ENCODE data around the gene PSMA8.

Gene PSMA8

DNA sequence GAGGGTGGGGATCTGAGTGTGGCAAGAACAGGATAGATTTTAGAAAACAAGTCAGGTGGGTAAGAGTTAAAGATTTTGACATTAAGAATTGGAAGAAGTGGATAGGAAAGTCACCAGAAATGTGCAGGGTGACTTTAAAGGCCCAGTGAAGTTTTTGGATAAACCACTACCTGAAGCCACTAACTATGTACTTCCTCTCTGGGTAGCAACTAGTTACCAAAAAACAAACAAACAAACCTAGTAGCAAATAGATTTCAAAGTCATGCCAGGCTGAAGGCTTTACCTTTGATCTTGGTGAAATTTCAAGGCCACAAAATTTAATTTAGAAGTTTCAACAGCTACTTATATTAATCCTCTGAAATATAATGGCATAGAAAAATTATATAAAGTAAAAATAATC, 42.5 kb downstream of the PSMA8 start:
- Histone ChIP-seq H3K4me1 (ENCODE audit: control insufficient read depth, insufficient read depth, low read depth, low read length) (no peaks in the 10 kb centered on the region), H3K4ac (ENCODE audit: low read depth in 1 of 2, low read length in 2 of 2) (no peak overlapping the region), H3K4me3 (ENCODE audit: insufficient read depth in 1 of 2, low read depth in 1 of 2, low read length in 2 of 2) (no peak overlapping the region), H3K14ac (ENCODE audit: low read length in 2 of 2) (no peak overlapping the region), H2AFZ (ENCODE audit: low read depth, low read length) (no peak overlapping the region), H3K79me1 (replicated peaks; ENCODE audit: low read length, poor library complexity, severe bottlenecking) (no peaks in the 10 kb centered on the region), H3K27me3 (ENCODE audit: control insufficient read depth in 1 of 2, insufficient read depth in 1 of 2, low read length in 2 of 2) (no peaks in the 10 kb centered on the region), H4K8ac (ENCODE audit: low read length) (no peak overlapping the region), H3K4me2 (ENCODE audit: low read length, poor library complexity, severe bottlenecking) (no peak overlapping the region), H2BK12ac (ENCODE audit: low read length in 2 of 2) (no peak overlapping the region), H3K9ac (ENCODE audit: low read length) (no peak overlapping the region), H3K36me3 (ENCODE audit: control insufficient read depth in 1 of 2, insufficient read depth in 2 of 2, low read depth in 1 of 2, low read length in 2 of 2) (no peaks in the 10 kb centered on the region), H2BK120ac (ENCODE audit: low read depth, low read length) (no peak overlapping the region), H3K9me3 (ENCODE audit: control insufficient read depth, low read length) (no peaks in the 10 kb centered on the region), H4K91ac (ENCODE audit: low read length) (no peak overlapping the region), H3K27ac (ENCODE audit: low read length, poor library complexity, severe bottlenecking) (no peak overlapping the region), H2BK15ac (ENCODE audit: low read depth, poor library complexity, severe bottlenecking) (no peak overlapping the region), H2BK5ac (ENCODE audit: low read depth, low read length, poor library complexity, severe bottlenecking) (no peak overlapping the region), H2AK5ac (ENCODE audit: low read length, severe bottlenecking) (no peak overlapping the region), H3K23ac (ENCODE audit: low read length in 2 of 2) (no peak overlapping the region), H3K18ac (ENCODE audit: low read depth in 1 of 2, low read length in 2 of 2) (no peak overlapping the region)
- no peak for DNase-seq

DNA sequence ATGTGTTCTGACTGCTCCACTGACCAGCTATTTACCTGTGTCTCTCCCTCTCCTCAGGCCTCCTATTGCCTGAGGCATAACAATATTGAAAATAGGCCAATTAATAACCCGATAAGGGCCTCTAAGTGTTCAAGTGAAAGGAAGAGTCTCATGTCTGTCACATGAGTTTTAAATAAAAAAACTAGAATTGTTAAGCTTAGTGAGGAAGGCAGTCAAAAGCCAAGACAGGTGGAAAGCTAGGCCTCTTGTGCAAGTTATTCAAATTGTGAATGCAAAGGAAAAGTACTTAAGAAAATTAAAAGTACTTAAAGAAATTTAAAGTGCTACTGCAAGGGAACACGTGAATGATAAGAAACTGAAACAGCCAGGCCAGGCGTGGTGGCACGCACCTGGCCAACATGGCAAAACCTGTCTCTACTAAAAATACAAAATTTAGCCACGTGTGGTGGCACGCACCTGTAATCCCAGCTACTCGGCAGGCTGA, 47.7 kb downstream of the PSMA8 start:
- Histone ChIP-seq H3K4ac (ENCODE audit: low read depth in 1 of 2, low read length in 2 of 2) (no peak overlapping the region), H3K9me3 (ENCODE audit: control insufficient read depth, low read length) (no peaks in the 10 kb centered on the region), H3K27me3 (ENCODE audit: control insufficient read depth in 1 of 2, insufficient read depth in 1 of 2, low read length in 2 of 2) (no peaks in the 10 kb centered on the region), H4K8ac (ENCODE audit: low read length) (no peak overlapping the region), H2AK5ac (ENCODE audit: low read length, severe bottlenecking) (no peak overlapping the region), H3K79me1 (replicated peaks; ENCODE audit: low read length, poor library complexity, severe bottlenecking) (no peaks in the 10 kb centered on the region), H2BK5ac (ENCODE audit: low read depth, low read length, poor library complexity, severe bottlenecking) (no peak overlapping the region), H3K4me2 (ENCODE audit: low read length, poor library complexity, severe bottlenecking) (no peak overlapping the region), H2BK15ac (ENCODE audit: low read depth, poor library complexity, severe bottlenecking) (no peak overlapping the region), H3K4me3 (ENCODE audit: insufficient read depth in 1 of 2, low read depth in 1 of 2, low read length in 2 of 2) (no peak overlapping the region), H4K91ac (ENCODE audit: low read length) (no peak overlapping the region), H3K36me3 (ENCODE audit: control insufficient read depth in 1 of 2, insufficient read depth in 2 of 2, low read depth in 1 of 2, low read length in 2 of 2) (no peaks in the 10 kb centered on the region), H2AFZ (ENCODE audit: low read depth, low read length) (no peak overlapping the region), H2BK120ac (ENCODE audit: low read depth, low read length) (no peak overlapping the region), H3K9ac (ENCODE audit: low read length) (no peak overlapping the region), H3K4me1 (ENCODE audit: control insufficient read depth, insufficient read depth, low read depth, low read length) (no peaks in the 10 kb centered on the region), H2BK12ac (ENCODE audit: low read length in 2 of 2) (no peak overlapping the region), H3K14ac (ENCODE audit: low read length in 2 of 2) (no peak overlapping the region), H3K27ac (ENCODE audit: low read length, poor library complexity, severe bottlenecking) (no peak overlapping the region), H3K23ac (ENCODE audit: low read length in 2 of 2) (no peak overlapping the region), H3K18ac (ENCODE audit: low read depth in 1 of 2, low read length in 2 of 2) (no peak overlapping the region)
- DNase-seq: no peak
- WGBS: 91% methylated on average over 7 of the region's 7 CpGs

GRCh38 chr18:26183395-26184112, 49.9 kb downstream of the PSMA8 start:
- no peak overlapping the region for H2AK5ac ChIP-seq (ENCODE audit: low read length, severe bottlenecking)
- H4K8ac ChIP-seq (ENCODE audit: low read length): no peak overlapping the region
- H2BK120ac ChIP-seq (ENCODE audit: low read depth, low read length): no peak overlapping the region

DNA sequence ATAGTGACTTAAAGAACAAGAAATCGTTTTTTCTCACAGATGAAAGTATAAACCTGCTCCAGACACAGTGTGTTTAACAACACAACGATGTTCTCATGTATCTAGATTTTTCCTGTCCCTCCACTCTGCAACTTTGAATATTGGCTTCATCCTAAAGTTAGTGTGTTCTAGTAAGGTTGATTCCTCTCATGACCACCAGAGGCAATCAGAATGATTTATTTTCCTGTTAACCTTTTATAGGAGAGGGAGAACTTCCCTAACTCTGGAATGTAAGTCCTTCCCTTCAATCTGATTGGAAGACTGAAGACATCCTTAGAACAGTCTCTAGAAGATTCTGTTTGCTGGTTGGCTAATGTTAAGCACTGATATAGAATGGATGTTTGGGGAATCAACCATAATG, 51.6 kb downstream of the PSMA8 start:
- Histone ChIP-seq H3K36me3 (ENCODE audit: control insufficient read depth in 1 of 2, insufficient read depth in 2 of 2, low read depth in 1 of 2, low read length in 2 of 2) (no peaks in the 10 kb centered on the region), H2BK5ac (ENCODE audit: low read depth, low read length, poor library complexity, severe bottlenecking) (no peak overlapping the region), H3K27ac (ENCODE audit: low read length, poor library complexity, severe bottlenecking) (no peak overlapping the region), H4K8ac (ENCODE audit: low read length) (no peak overlapping the region), H3K79me1 (replicated peaks; ENCODE audit: low read length, poor library complexity, severe bottlenecking) (no peaks in the 10 kb centered on the region), H2BK15ac (ENCODE audit: low read depth, poor library complexity, severe bottlenecking) (no peak overlapping the region), H3K4me3 (ENCODE audit: insufficient read depth in 1 of 2, low read depth in 1 of 2, low read length in 2 of 2) (no peak overlapping the region), H3K23ac (ENCODE audit: low read length in 2 of 2) (no peak overlapping the region), H3K4ac (ENCODE audit: low read depth in 1 of 2, low read length in 2 of 2) (no peak overlapping the region), H3K27me3 (ENCODE audit: control insufficient read depth in 1 of 2, insufficient read depth in 1 of 2, low read length in 2 of 2) (no peaks in the 10 kb centered on the region), H2AK5ac (ENCODE audit: low read length, severe bottlenecking) (no peak overlapping the region), H2AFZ (ENCODE audit: low read depth, low read length) (no peak overlapping the region), H3K14ac (ENCODE audit: low read length in 2 of 2) (no peak overlapping the region), H3K18ac (ENCODE audit: low read depth in 1 of 2, low read length in 2 of 2) (no peak overlapping the region), H3K4me2 (ENCODE audit: low read length, poor library complexity, severe bottlenecking) (no peak overlapping the region), H2BK120ac (ENCODE audit: low read depth, low read length) (no peak overlapping the region), H3K4me1 (ENCODE audit: control insufficient read depth, insufficient read depth, low read depth, low read length) (no peaks in the 10 kb centered on the region), H2BK12ac (ENCODE audit: low read length in 2 of 2) (no peak overlapping the region), H3K9me3 (ENCODE audit: control insufficient read depth, low read length) (no peaks in the 10 kb centered on the region), H3K9ac (ENCODE audit: low read length) (no peak overlapping the region), H4K91ac (ENCODE audit: low read length) (no peak overlapping the region)
- no peak for DNase-seq
- WGBS: 55% methylated on average over 2 of the region's 2 CpGs

More at GRCh38 chr18:26183395-26184112, 49.9 kb downstream of the PSMA8 start:
- Histone ChIP-seq H3K27me3 (ENCODE audit: control insufficient read depth in 1 of 2, insufficient read depth in 1 of 2, low read length in 2 of 2) (no peaks in the 10 kb centered on the region), H3K9ac (ENCODE audit: low read length) (no peak overlapping the region), H3K18ac (ENCODE audit: low read depth in 1 of 2, low read length in 2 of 2) (no peak overlapping the region), H3K14ac (ENCODE audit: low read length in 2 of 2) (no peak overlapping the region), H3K23ac (ENCODE audit: low read length in 2 of 2) (no peak overlapping the region), H3K79me1 (replicated peaks; ENCODE audit: low read length, poor library complexity, severe bottlenecking) (no peaks in the 10 kb centered on the region), H3K4ac (ENCODE audit: low read depth in 1 of 2, low read length in 2 of 2) (no peak overlapping the region), H4K91ac (ENCODE audit: low read length) (no peak overlapping the region), H3K4me1 (ENCODE audit: control insufficient read depth, insufficient read depth, low read depth, low read length) (no peaks in the 10 kb centered on the region), H2BK5ac (ENCODE audit: low read depth, low read length, poor library complexity, severe bottlenecking) (no peak overlapping the region), H2BK15ac (ENCODE audit: low read depth, poor library complexity, severe bottlenecking) (no peak overlapping the region), H2AFZ (ENCODE audit: low read depth, low read length) (no peak overlapping the region), H3K9me3 (ENCODE audit: control insufficient read depth, low read length) (no peaks in the 10 kb centered on the region), H3K36me3 (ENCODE audit: control insufficient read depth in 1 of 2, insufficient read depth in 2 of 2, low read depth in 1 of 2, low read length in 2 of 2) (no peaks in the 10 kb centered on the region), H3K27ac (ENCODE audit: low read length, poor library complexity, severe bottlenecking) (no peak overlapping the region), H3K4me2 (ENCODE audit: low read length, poor library complexity, severe bottlenecking) (no peak overlapping the region), H3K4me3 (ENCODE audit: insufficient read depth in 1 of 2, low read depth in 1 of 2, low read length in 2 of 2) (no peak overlapping the region), H2BK12ac (ENCODE audit: low read length in 2 of 2) (no peak overlapping the region)
- DNase-seq: peak; percentile 3

Measured in mesenchymal stem cell (in vitro differentiated cells and primary cell).